D721Med (cell line): Measurements from ENCODE around the gene RCN1.

ENCODE experiments used
- DNase-seq: peaks from one replicate; pipeline ENCODE4 v3.0.0; 2011; ENCODE audit warnings: low spot score; ENCODE audit not compliant: insufficient read length
- FAIRE-seq: peaks from 2 replicates; lab custom pipeline; 2011; peaks lifted over from hg19 to GRCh38; lab: Jason Lieb, UNC
- TF ChIP-seq, protein P1 (sequence below): IDR thresholded peaks from 2 replicates; pipeline ENCODE4 v1.5.1; 2012; ENCODE audit warnings: mild to moderate bottlenecking, control low read depth; ENCODE audit not compliant: insufficient read depth; ENCODE audit errors: missing control alignments

RCN1 gene

DNA sequence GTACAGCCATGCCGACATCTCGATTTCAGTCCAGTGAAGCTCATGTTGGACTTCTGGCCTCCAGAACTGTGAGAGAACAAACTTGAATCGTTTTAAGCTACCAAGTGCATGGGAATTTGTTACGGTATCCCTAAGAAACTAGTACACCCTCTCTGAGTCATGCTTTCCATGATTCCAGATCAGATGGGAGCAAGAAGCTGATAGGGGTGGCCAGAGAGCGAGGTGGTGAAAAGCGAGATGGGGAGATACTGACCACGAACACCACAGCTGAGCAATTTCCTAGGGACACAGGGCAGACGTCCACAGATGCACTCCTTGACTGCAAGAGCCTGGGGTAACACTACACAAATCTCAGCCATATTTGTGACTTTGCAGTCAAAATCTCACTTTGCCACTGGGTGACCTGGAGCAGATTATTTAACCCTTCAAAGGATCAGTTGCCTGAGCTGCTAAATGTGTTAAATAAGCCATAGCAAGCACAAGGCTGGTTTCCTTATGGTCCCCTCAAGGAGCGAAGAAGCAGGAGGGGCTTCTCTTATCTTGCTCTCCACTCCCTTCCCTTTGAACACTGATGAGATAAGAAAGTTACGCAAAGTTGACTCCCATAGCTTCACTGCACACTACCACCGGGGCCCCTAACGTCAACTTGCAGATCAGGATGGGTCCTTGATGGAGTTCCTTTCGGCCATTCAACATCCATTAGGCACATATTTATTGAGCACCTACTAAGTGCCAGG is 22.6 kb upstream of the RCN1 start:
- FAIRE-seq: peak; percentile 16
- TF ChIP-seq, protein P1, sequence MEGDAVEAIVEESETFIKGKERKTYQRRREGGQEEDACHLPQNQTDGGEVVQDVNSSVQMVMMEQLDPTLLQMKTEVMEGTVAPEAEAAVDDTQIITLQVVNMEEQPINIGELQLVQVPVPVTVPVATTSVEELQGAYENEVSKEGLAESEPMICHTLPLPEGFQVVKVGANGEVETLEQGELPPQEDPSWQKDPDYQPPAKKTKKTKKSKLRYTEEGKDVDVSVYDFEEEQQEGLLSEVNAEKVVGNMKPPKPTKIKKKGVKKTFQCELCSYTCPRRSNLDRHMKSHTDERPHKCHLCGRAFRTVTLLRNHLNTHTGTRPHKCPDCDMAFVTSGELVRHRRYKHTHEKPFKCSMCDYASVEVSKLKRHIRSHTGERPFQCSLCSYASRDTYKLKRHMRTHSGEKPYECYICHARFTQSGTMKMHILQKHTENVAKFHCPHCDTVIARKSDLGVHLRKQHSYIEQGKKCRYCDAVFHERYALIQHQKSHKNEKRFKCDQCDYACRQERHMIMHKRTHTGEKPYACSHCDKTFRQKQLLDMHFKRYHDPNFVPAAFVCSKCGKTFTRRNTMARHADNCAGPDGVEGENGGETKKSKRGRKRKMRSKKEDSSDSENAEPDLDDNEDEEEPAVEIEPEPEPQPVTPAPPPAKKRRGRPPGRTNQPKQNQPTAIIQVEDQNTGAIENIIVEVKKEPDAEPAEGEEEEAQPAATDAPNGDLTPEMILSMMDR: no peak
- DNase-seq: no peak

DNA sequence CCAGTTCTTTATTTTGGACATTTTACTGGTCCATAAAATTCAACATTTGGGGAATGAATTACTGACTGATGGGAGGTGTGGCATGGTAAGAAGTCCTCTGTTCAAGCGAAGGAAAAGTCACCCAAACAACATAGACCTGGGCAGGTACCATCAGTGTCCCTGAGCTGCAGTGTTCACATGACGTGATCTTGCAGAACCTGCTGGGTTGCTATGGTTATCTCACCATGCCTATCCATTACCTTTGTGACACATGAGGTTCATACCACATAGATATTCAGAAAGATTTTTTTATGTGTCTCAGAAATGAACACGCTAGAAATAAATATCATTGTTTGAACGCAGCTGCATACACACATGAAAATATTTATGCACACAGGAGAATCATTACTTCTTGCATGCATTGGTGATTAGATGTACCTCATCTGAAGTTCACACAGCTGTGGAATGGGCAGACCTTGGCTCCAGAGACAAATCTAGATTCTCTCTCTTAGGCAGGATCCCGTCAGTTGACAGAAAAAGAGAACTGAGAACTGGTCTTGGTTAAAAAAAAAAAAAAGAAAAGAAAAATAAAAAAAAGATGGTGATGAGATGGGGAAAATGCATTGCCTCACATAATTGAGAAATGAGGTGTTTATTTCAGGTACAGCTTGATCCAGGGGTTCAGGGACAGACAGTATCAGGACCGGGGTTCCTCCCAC is 21.4 kb upstream of the RCN1 start:
- TF ChIP-seq, protein P1: no peak
- DNase-seq (no peak), FAIRE-seq (no peak)

DNA sequence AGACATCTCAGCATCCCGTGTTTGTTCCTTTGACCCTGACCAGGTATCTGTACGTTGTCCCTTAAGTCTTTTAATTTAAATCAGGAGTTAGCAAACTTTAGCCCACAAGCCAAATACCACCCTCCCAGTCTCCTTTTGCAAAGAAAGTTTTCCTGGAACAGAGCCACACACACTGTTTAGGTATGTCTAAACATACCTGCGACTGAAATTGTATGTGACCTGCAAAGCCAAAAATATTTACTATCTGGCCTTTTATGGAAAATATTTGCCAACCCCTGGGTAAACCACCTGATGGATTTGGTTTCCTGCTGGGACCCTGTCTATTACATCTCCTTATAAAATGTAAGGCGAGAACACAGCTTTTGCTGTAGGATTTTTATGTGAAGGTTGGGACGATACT is 20.2 kb upstream of the RCN1 start:
- TF ChIP-seq, protein P1: no peak
- DNase-seq (no peak), FAIRE-seq (no peak)

DNA sequence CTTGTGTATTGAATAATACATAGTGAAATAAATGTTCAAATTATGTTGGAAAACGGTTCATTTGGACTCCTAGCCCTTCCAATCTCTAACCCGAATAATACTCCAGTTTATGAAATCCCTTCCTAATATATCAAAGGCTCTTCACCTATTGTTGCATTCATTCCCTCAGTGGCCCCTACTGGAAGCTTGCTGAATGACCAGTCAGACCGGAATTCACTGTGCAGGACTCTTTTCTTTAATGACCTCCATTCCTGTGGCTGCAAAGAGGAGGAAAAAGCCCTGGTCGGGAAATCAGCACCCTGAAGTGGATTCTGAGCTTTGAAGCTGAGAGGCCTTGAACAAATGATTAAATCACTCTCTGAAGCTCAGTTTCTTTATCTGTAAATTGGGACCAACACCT is 19.1 kb upstream of the RCN1 start:
- FAIRE-seq (no peak), DNase-seq (no peak)
- TF ChIP-seq, protein P1: peak; percentile 12

DNA sequence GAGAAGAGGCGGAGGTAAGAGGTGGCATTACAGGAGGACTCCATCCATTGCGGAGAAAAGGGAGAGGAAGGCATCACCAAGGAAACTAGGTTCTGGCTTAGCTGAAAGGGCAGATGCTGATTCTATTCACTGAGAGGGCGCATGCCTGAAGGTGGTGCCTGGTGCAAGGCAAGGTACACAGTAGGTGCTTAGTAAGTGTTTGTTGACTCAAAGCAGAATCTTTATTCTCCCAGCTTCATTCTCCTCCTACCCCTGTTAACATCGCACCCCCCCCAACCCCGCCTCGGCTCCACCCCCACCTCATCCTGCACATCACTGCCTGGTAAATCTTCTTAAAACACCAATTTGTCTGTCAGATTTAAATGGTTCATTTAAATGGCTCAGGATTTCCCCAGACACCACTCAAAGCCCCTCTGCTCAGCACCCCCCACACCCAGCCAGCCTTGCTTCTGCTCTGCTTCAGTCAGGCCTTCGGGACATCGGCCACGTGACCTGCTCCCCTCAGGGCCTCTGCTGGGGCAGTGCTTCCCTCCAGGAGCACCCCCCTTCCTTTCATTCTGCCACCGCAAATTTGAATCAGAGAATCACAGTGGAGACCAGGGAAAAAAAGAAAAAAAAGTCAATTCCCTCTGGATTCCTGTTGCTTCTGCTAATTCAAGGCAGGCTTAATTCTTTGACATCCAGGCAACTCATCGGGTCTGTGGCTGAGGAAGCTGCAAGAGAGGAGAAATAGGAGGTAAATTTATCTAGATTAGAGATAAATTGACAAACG is 17.8 kb upstream of the RCN1 start:
- TF ChIP-seq, protein P1: no peak
- DNase-seq (peak; percentile 47), FAIRE-seq (no peak)

DNA sequence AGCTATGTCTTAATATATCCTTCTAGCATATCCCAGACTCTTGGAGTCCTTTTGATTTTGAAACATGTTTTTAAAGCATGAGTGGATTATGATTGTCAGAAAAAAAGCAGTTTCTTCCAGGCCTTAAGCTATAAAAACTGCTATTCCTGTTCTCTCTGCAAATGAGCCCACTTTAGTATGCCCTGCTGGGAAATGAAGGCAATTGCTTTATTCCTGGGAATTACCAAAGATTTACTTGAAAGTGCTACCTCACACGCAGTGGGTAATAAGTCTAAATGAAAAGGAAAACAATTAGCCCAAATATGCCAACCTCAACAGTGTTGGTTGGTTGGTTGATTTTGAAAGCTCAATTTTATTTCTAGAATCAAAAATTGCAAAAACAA is 17.2 kb upstream of the RCN1 start:
- FAIRE-seq: no peak
- TF ChIP-seq, protein P1: no peak

More for the DNA sequence above, 17.2 kb upstream of the RCN1 start:
- DNase-seq: no peak
